Nephron (organoid): ENCODE measurements around the gene CHI3L2.

Experiments used
- H3K27ac Mint-ChIP-seq, 3 experiments: 2 replicates each; pipeline ENCODE4 v1.8.0; 2020; ENCODE audit warnings: mixed read lengths in 3 of 3, mild to moderate bottlenecking in 2 of 3, moderate library complexity in 1 of 3
- H3K27me3 Mint-ChIP-seq: 2 replicates; pipeline ENCODE4 v1.8.0; 2021; ENCODE audit warnings: low read depth, mild to moderate bottlenecking, moderate library complexity, mixed read lengths
- H3K36me3 Mint-ChIP-seq: 2 replicates; pipeline ENCODE4 v1.8.0; 2020; ENCODE audit warnings: low read depth, mixed read lengths
- H3K4me1 Mint-ChIP-seq: 2 replicates; pipeline ENCODE4 v1.8.0; 2020; ENCODE audit warnings: mixed read lengths
- H3K4me3 Mint-ChIP-seq, 3 experiments: 2 replicates each; pipeline ENCODE4 v1.8.0; 2020; ENCODE audit warnings: mild to moderate bottlenecking in 3 of 3, mixed read lengths in 3 of 3, moderate library complexity in 2 of 3
- H3K9me3 Mint-ChIP-seq: 2 replicates; pipeline ENCODE4 v1.8.0; 2020; ENCODE audit warnings: mixed read lengths
- TF ChIP-seq, protein P1 (sequence below), 3 experiments: fragments of 200-600 bp; sonication (generic); IDR thresholded peaks; one replicate each; pipeline ENCODE4 v1.5.0; 2021; ENCODE audit warnings: antibody characterized with exemption in 3 of 3; ENCODE audit not compliant: unreplicated experiment in 3 of 3

CHI3L2 gene

DNA sequence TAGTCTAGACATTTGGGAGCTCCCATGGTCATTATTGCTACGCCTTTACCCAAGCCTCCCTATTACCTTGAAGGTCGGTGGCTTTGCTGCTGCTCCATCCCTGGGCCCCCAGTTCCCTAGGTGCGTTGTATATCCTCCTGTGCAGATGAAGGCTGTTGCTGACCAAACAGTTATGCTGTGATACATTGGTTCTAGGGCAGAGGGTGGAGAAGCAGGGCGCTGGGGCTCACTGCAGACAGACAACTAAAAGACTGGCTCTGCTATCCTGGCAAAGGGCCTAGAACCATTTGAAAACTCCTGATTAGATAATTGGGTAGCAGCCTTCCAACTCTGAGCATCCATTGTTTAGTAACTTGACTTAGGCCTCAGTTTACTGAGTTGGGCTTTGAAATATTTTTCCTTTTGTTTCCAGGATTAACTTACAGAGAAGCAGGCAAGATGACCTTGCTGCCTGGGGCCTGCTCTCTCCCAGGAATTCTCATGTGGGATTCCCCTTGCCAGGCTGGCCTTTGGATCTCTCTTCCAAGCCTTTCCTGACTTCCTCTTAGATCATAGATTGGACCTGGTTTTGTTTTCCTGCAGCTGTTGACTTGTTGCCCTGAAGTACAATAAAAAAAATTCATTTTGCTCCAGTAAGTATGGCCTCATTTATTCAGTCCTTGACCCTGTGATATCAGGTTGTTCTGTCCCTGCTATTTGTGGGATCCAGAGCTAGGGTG is 15.5 kb downstream of the CHI3L2 start:
- Mint-ChIP-seq H3K27me3 (no peaks in the 10 kb centered on the region), H3K4me1 (no peaks in the 10 kb centered on the region), H3K4me3 (no peak overlapping the region), H3K36me3 (no peaks in the 10 kb centered on the region), H3K27ac (no peak overlapping the region), H3K9me3 (no peaks in the 10 kb centered on the region)
- TF ChIP-seq, protein P1, sequence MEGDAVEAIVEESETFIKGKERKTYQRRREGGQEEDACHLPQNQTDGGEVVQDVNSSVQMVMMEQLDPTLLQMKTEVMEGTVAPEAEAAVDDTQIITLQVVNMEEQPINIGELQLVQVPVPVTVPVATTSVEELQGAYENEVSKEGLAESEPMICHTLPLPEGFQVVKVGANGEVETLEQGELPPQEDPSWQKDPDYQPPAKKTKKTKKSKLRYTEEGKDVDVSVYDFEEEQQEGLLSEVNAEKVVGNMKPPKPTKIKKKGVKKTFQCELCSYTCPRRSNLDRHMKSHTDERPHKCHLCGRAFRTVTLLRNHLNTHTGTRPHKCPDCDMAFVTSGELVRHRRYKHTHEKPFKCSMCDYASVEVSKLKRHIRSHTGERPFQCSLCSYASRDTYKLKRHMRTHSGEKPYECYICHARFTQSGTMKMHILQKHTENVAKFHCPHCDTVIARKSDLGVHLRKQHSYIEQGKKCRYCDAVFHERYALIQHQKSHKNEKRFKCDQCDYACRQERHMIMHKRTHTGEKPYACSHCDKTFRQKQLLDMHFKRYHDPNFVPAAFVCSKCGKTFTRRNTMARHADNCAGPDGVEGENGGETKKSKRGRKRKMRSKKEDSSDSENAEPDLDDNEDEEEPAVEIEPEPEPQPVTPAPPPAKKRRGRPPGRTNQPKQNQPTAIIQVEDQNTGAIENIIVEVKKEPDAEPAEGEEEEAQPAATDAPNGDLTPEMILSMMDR (IDR thresholded peaks at IDR 0.05; ENCODE audit: unreplicated experiment in 3 of 3), result no peak

DNA sequence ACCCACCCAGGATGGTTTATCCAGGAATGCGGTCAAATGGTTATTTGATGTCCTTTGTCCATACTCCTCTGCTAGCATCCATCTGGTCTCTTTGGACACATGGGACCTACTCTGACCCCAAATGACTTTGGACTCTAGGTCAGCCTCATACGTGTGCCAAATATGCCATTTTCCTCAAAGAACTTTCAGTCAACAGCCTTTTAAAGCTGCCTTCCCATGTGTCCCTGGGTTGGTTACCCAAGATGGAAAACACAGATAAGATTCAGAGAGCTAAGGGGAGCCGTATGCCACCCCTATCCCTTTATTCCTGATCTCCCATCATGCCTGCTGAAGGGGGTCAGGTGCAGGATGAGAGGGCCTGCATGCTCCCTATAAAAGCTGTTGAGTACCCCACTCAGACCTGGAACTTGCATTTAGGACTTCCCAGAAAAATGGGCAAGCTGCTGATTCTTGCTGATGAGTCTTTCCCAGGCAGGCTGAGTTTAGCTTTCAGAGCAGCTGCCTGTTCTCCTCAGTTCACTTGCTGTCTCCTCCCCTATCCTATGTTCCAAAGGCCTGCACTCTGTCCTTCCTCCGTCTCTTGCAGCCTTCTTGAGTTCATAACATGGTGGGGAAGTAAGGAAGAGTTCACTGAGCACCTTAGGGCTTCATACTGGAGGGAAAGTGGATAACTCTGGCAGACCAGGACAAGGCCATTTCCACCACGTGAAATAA is 19.8 kb downstream of the CHI3L2 start:
- Mint-ChIP-seq H3K27ac (no peak overlapping the region), H3K36me3 (no peaks in the 10 kb centered on the region)
- TF ChIP-seq, protein P1 (IDR thresholded peaks at IDR 0.05; ENCODE audit: unreplicated experiment in 3 of 3), result no peak

DNA sequence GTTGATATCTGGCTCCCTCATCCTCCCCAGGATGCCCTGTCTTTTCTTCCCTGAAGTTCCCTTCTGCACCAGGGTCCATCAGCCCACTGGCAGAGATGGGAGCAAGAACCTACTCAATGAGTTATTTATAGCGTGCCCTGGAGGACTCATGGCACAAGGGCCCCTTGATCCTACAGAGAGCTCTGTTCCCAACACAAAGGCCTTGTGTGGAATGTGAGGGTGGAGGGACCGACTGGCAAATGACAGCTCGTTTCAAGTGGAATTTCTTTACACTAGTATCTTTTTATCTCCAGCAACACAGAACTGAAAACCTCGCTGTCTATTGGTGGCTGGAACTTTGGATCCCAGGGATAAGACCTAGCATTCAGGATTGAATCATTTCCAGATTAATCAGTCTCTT is 22.4 kb downstream of the CHI3L2 start:
- TF ChIP-seq, protein P1 (IDR thresholded peaks at IDR 0.05; ENCODE audit: unreplicated experiment in 3 of 3), result no peak
- Mint-ChIP-seq H3K4me1 (no peaks in the 10 kb centered on the region), H3K9me3 (no peaks in the 10 kb centered on the region), H3K27ac (no peak overlapping the region), H3K4me3 (no peak overlapping the region), H3K27me3 (peaks cover 16% of the 10 kb centered on the region), H3K36me3 (no peaks in the 10 kb centered on the region)

More for the DNA sequence above, 19.8 kb downstream of the CHI3L2 start:
- Mint-ChIP-seq H3K9me3 (no peaks in the 10 kb centered on the region), H3K27me3 (peaks cover 9% of the 10 kb centered on the region), H3K4me3 (no peak overlapping the region), H3K4me1 (no peaks in the 10 kb centered on the region)

GRCh38 chr1:111251570-111251969 is 24.1 kb downstream of the CHI3L2 start:
- no peaks in the 10 kb centered on the region for H3K9me3 Mint-ChIP-seq
- TF ChIP-seq, protein P1 (IDR thresholded peaks at IDR 0.05; ENCODE audit: unreplicated experiment in 3 of 3), result no peak
- peaks cover 18% of the 10 kb centered on the region for H3K27me3 Mint-ChIP-seq
- H3K27ac Mint-ChIP-seq, result no peak overlapping the region
- H3K4me1 Mint-ChIP-seq, result no peaks in the 10 kb centered on the region
- no peak overlapping the region for H3K4me3 Mint-ChIP-seq
- no peaks in the 10 kb centered on the region for H3K36me3 Mint-ChIP-seq

- TF ChIP-seq, protein P1 (IDR thresholded peaks at IDR 0.05; ENCODE audit: unreplicated experiment in 3 of 3), result no peak
- Mint-ChIP-seq H3K27ac (no peak overlapping the region), H3K4me1 (no peaks in the 10 kb centered on the region), H3K4me3 (no peak overlapping the region), H3K27me3 (peaks cover 25% of the 10 kb centered on the region), H3K36me3 (no peaks in the 10 kb centered on the region), H3K9me3 (no peaks in the 10 kb centered on the region)
Observed at GRCh38 chr1:111252786-111253185, 25.3 kb downstream of the CHI3L2 start.
